ENCODE measurements around the gene DLGAP1.

Gene DLGAP1

GRCh38 chr18:3511980-3512379, 943.1 kb downstream of the DLGAP1 start:
- TF ChIP-seq, protein P1, sequence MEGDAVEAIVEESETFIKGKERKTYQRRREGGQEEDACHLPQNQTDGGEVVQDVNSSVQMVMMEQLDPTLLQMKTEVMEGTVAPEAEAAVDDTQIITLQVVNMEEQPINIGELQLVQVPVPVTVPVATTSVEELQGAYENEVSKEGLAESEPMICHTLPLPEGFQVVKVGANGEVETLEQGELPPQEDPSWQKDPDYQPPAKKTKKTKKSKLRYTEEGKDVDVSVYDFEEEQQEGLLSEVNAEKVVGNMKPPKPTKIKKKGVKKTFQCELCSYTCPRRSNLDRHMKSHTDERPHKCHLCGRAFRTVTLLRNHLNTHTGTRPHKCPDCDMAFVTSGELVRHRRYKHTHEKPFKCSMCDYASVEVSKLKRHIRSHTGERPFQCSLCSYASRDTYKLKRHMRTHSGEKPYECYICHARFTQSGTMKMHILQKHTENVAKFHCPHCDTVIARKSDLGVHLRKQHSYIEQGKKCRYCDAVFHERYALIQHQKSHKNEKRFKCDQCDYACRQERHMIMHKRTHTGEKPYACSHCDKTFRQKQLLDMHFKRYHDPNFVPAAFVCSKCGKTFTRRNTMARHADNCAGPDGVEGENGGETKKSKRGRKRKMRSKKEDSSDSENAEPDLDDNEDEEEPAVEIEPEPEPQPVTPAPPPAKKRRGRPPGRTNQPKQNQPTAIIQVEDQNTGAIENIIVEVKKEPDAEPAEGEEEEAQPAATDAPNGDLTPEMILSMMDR (IDR thresholded peaks at IDR 0.05; ENCODE audit: insufficient read depth, low read depth, low read length, missing control alignments): no peak
- no peak for DNase-seq (ENCODE audit: low read depth)
- H3K4me3 ChIP-seq (ENCODE audit: low read depth, low read length): no peak overlapping the region

DNA sequence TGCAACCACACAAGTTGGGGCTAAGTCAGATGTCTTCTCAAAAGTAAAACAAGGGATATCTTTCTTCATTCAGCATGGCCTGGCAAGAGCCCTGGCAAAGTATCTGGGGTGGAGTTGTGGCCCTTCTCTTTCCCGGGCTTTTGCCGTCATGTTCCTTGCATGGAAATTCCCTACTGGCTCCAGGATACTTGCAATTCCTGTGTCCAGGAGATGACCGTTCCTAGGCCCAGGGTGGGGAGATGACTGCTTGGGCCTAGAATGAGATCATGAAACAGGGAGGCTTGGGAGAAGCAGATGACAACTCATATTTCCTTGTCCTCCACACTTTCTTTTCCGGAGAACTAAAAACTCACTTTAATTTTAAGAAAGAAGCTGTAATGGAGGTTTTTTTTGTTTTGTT, 944.2 kb downstream of the DLGAP1 start:
- TF ChIP-seq, protein P1 (IDR thresholded peaks at IDR 0.05; ENCODE audit: insufficient read depth, low read depth, low read length, missing control alignments): no peak
- no peak for DNase-seq (ENCODE audit: low read depth)
- no peak overlapping the region for H3K4me3 ChIP-seq (ENCODE audit: low read depth, low read length)

DNA sequence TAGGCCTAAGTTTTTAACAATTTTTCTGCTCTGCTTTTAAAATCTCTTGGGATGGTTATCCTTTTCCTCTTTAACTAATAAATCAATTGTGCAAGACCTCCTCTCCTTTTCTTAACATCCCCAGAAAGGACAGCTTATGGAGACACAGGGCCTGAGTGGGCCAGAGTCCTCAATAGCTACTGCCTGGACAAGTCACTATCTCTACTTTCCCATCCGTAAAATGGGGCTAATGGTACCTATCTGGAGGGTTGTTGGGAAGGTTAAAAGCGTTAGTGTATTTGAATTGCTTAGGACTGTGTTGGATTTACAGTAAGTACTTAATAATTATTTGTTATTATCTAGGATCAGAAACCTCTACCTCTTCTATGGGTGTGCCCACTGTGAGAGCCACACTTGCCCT, 945.1 kb downstream of the DLGAP1 start:
- no peak overlapping the region for H3K4me3 ChIP-seq (ENCODE audit: low read depth, low read length)
- TF ChIP-seq, protein P1 (IDR thresholded peaks at IDR 0.05; ENCODE audit: insufficient read depth, low read depth, low read length, missing control alignments): no peak
- DNase-seq (ENCODE audit: low read depth): no peak

GRCh38 chr18:3508576-3509549, 946.2 kb downstream of the DLGAP1 start:
- TF ChIP-seq, protein P1 (IDR thresholded peaks at IDR 0.05; ENCODE audit: insufficient read depth, low read depth, low read length, missing control alignments): no peak
- DNase-seq (ENCODE audit: low read depth): no peak
- no peak overlapping the region for H3K4me3 ChIP-seq (ENCODE audit: low read depth, low read length)

DNA sequence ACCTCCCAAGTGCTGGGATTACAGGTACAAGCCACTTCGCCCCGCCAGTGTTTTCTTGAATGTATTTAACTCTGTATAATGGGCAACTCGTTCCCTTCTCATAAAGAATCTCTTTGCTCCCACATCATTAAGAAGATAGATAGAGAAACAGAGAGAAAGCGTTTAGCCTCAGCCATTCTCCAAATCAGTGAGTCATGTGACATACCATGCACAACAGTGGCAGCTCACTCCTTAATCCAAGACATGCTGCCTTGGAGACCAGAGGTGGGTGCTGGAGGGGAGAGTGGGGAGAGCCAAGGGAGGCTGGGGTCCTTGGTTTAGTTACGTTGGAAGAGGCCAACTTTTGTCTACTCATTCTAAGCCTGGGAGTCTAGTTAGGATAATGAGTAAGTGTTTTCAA, 950.5 kb downstream of the DLGAP1 start:
- no peak for DNase-seq (ENCODE audit: low read depth)
- TF ChIP-seq, protein P1 (IDR thresholded peaks at IDR 0.05; ENCODE audit: insufficient read depth, low read depth, low read length, missing control alignments): no peak
- no peak overlapping the region for H3K4me3 ChIP-seq (ENCODE audit: low read depth, low read length)

GRCh38 chr18:3502650-3503049, 952.5 kb downstream of the DLGAP1 start:
- TF ChIP-seq, protein P1 (IDR thresholded peaks at IDR 0.05; ENCODE audit: insufficient read depth, low read depth, low read length, missing control alignments): no peak
- no peak overlapping the region for H3K4me3 ChIP-seq (ENCODE audit: low read depth, low read length)
- no peak for DNase-seq (ENCODE audit: low read depth)
